Mucosa of descending colon (tissue), 3 donors: ENCODE data around the gene DACT1. TPM values are rescaled to one million over a fixed set of nuclear protein-coding genes. Genes with fewer than 3 reads are reported as not detected.

Source experiments
- ATAC-seq: fragments of 200-7000 bp; cut with Tn5 transposase; one replicate; pipeline ENCODE4 v1.9.1; 2020; ENCODE audit warnings: mild to moderate bottlenecking, moderate library complexity
- DNase-seq, 3 donors: peaks; one replicate each; pipeline ENCODE4 v3.0.0-alpha.2; 2020
- H3K36me3 ChIP-seq: fragments of 200-600 bp; one replicate; pipeline ENCODE4 v1.8.0; 2021; ENCODE audit warnings: low read depth, mild to moderate bottlenecking
- H3K4me1 ChIP-seq: fragments of 200-600 bp; one replicate; pipeline ENCODE4 v1.8.0; 2021; ENCODE audit warnings: low read depth, mild to moderate bottlenecking
- H3K4me3 ChIP-seq: fragments of 200-600 bp; one replicate; pipeline ENCODE4 v1.8.0; 2021; ENCODE audit warnings: mild to moderate bottlenecking
- H3K9me3 ChIP-seq: fragments of 200-600 bp; one replicate; pipeline ENCODE4 v1.8.0; 2021; ENCODE audit warnings: mild to moderate bottlenecking
- intact Hi-C, 2 donors: fragments of 100-400 bp; cut with DNase I in 1 of 2; cut with micrococcal nuclease in 1 of 2; formaldehyde crosslinking; loops; one replicate each; pipeline versions ENCODE4 v1.11.0 to v1.11.1; 2022; cut with DNase I, micrococcal nuclease
- total RNA-seq, 3 donors: library from RNA; stranded (reverse); fragmentation: NEBNext Ultra II Directional in 2 of 3; extraction: Animal tissue kit (Norgen Biotek cat#: 25700) in 2 of 3; gene quantifications; one replicate each; pipeline versions ENCODE4 v1.2.1 to v1.2.4, GENCODE V29; 2021 to 2023
- TF ChIP-seq, protein P1 (sequence below): fragments of 200-600 bp; IDR thresholded peaks from one replicate; pipeline ENCODE4 v1.8.0; 2022; ENCODE audit warnings: antibody characterized with exemption, mild to moderate bottlenecking
- donor health status: DM: no; HTN: no; CAD: no; lungs with moderate emphysema.
- donor health status: DM: no; HTN: no; CAD: no.
- donor health status: DM: no; HTN: yes; CAD: no.

DACT1 gene
- total RNA-seq, 3 donors from 2014 or later: 2.3 to 7.2 (median 3.0) TPM

DNA sequence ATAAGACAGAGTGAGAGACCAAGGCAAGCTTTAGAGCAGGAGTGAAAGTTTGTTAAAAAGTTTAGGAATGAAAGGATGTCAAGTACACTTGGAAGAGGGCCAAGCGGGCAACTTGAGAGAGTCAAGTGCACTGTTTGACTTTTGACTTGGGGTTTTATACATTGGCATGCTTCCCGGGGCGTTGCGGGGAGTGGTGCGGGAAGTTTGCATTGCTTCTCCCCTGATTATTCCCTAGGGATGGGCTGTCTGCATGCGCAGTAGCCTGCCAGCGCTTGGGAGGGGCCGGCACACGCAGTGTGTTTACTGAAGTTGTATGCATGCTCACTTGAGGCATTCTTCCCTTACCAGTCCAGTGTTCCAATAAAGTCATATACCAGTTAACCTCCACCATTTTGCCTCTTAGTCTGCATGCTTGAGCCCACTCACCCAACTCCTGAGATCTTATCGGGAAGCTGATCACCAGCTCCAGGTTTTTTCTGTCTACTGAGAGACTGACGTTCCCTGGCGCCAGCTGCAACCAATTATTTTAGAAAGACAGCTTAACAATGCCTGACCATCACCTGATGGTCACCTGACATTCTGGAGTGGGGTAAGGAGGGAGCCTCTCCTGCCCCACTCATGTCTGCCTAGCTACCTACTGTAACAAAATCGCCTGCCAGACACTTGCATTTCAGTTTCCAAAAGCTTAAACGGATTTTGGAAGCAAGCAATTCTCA is 53.2 kb downstream of the DACT1 start:
- Histone ChIP-seq H3K4me1 (peaks cover 11% of the 10 kb centered on the region), H3K4me3 (no peak overlapping the region), H3K36me3 (no peaks in the 10 kb centered on the region), H3K9me3 (no peaks in the 10 kb centered on the region)
- peak; percentile 99 for ATAC-seq
- DNase-seq: peak; percentile 89 to 92 (median 89)
- TF ChIP-seq, protein P1, sequence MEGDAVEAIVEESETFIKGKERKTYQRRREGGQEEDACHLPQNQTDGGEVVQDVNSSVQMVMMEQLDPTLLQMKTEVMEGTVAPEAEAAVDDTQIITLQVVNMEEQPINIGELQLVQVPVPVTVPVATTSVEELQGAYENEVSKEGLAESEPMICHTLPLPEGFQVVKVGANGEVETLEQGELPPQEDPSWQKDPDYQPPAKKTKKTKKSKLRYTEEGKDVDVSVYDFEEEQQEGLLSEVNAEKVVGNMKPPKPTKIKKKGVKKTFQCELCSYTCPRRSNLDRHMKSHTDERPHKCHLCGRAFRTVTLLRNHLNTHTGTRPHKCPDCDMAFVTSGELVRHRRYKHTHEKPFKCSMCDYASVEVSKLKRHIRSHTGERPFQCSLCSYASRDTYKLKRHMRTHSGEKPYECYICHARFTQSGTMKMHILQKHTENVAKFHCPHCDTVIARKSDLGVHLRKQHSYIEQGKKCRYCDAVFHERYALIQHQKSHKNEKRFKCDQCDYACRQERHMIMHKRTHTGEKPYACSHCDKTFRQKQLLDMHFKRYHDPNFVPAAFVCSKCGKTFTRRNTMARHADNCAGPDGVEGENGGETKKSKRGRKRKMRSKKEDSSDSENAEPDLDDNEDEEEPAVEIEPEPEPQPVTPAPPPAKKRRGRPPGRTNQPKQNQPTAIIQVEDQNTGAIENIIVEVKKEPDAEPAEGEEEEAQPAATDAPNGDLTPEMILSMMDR: no peak
- intact Hi-C loops: no loop called here

DNA sequence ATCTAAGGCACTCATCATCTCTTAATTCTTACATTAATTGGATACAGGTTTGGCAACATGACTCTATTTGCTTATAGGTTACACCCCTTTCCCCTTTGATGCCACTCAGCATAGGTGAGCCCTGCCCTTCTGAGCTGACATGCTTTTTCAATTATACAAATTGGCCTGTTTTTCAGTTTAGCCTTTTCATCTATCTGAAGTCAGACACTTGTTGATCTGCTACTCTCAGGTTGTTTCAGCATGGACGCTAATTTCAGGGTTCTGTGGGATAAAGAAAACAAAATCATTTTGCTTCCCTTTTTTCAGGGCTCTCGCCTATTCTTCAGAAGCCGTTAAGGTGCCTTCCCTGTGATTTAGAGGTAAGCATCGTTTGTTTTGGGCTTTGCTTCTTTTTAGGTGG is 55.3 kb downstream of the DACT1 start:
- DNase-seq (no peak), ATAC-seq (no peak)
- peaks cover 14% of the 10 kb centered on the region for H3K4me1 ChIP-seq
- no peak overlapping the region for H3K4me3 ChIP-seq
- H3K9me3 ChIP-seq: no peaks in the 10 kb centered on the region
- intact Hi-C loops: no loop called here
- H3K36me3 ChIP-seq: no peaks in the 10 kb centered on the region
- TF ChIP-seq, protein P1: no peak

DNA sequence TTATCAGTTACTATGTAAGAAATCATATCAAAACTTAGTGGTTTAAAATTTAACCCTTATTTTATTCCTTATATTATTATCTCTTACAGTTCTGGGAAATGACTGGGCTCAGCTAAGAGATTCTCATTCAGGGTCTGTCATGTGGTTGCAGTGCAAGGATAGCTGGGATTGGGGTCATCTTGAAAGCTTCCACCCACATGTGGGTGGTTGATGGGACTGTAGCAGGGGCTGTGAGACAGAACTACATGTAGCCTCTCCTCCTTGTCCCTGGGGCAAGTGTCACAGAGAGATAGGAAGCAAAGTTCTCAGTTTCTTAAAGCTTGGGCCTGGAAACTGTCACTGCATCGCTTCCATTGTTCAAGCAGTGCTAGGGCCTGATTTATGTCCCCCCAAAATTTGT is 57.8 kb downstream of the DACT1 start:
- intact Hi-C loops: no loop called here
- no peaks in the 10 kb centered on the region for H3K36me3 ChIP-seq
- peaks cover 14% of the 10 kb centered on the region for H3K4me1 ChIP-seq
- no peak for ATAC-seq
- no peak overlapping the region for H3K4me3 ChIP-seq
- H3K9me3 ChIP-seq: no peaks in the 10 kb centered on the region
- DNase-seq: no peak
- TF ChIP-seq, protein P1: no peak

DNA sequence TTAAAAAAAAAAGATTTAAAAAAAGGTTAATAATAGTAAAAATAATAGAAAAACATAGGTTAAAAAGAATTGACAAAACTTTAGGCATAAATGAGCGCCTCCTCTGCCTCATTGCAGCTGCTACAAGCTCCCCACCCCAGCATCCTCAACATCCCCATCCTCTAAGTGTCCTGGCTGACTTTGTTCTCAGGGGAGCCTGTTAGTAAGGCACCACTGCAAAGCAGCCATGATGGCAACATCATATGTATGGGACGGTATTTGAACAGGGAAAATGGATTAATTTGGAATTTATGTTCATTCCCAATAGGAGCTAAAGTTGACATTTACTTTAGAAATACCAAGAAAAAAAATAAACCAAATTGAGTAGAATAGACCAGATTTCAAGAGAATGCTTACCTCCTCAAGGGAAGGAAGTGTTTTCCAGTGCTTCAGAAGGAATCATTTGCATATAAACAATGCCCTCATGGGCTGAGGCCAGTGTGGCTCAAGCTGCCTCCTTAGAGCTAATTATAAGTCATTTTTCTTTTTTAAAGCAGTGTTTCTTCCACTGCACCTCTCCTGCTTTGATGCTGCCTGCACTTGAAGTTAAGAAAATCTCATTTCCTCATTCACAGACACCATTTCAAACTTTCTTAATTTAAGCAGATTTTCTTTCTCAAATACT is 59.6 kb downstream of the DACT1 start:
- Histone ChIP-seq H3K36me3 (no peaks in the 10 kb centered on the region), H3K4me3 (no peak overlapping the region), H3K9me3 (no peaks in the 10 kb centered on the region), H3K4me1 (peaks cover 3% of the 10 kb centered on the region)
- DNase-seq: no peak
- TF ChIP-seq, protein P1: no peak
- no peak for ATAC-seq
- intact Hi-C loops: no loop called here

Other genes starting within 250 kb of the DACT1 start
- 1 to 10 TPM in 1 of 3 donors, not detected in 2; 1.0 TPM for gene TOMM20L, start 242.0 kb upstream of the DACT1 start, total RNA-seq
- 10 to 100 TPM; 18.5 to 35.6 (median 22.2) TPM for gene TIMM9, start 210.4 kb upstream of the DACT1 start, total RNA-seq
- gene KIAA0586, start 210.2 kb upstream of the DACT1 start, total RNA-seq: 10 to 100 TPM; 15.1 to 17.4 (median 17.4) TPM